ENCODE results near the gene ZNF189.

The ZNF189 gene

DNA sequence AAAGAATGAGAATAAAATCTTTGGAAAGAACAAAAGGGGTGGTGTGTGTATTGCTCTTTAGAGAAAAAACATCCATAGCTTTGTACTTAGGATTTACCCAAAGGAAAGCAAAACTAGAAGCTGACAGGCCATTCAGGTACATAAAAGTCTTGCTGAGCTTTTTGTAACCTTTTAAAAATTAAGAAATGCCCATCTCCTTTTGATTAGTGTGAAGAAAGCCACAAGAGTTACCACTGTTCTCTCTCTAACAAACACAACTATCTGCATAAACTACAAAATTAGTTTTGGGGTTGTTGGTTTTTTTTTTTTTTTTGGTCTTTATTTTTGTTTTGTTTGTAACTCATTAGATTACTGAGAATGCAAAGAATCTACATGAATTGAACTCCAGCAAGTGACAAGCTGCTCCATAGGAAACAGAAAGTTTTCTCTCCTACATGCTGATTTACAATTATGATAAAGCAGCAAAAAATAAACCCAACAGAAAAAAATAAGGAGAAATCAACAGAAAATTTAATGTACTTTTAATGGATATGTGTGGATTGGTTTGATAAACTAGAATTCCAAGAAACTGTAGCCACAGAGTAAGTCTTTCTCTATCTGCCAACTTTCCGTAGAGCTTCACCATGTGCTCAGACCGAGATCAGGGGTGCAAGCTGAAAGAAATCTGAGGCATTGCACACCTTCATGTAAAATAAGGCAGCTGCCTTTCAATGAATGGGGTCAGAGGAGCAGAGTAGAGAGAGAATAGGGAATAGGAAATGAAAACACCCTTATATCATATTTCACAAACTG lies 26.1 kb upstream of the ZNF189 start:
- CTCF ChIA-PET: interaction anchor here (1.2 kb wide), 1 partner anchor 15 kb away, joined by 5 read pairs; no protein-coding TSS in a partner anchor
- POLR2A ChIA-PET: no interaction called here
- TF ChIP-seq L3MBTL2 (conservative IDR thresholded peaks at IDR 0.05) (no peak), BHLHE40 (IDR thresholded peaks at IDR 0.05; ENCODE audit: borderline replicate concordance) (no peak), ZNF384 (IDR thresholded peaks at IDR 0.05) (no peak), SP1 (IDR thresholded peaks at IDR 0.05) (no peak), SUZ12 (IDR thresholded peaks at IDR 0.05) (no peak)
- no peak for DNase-seq (ENCODE audit: extremely low spot score)

- DNase-seq (ENCODE audit: extremely low spot score): no peak
- POLR2A ChIA-PET: no interaction called here
- CTCF ChIA-PET: no interaction called here
- TF ChIP-seq LEF1 (IDR thresholded peaks at IDR 0.05; ENCODE audit: borderline replicate concordance): no peak
Measured at GRCh38 chr9:101375546-101375945, 23.1 kb upstream of the ZNF189 start.

GRCh38 chr9:101376111-101376848 lies 22.4 kb upstream of the ZNF189 start:
- TF ChIP-seq BHLHE40 (IDR thresholded peaks at IDR 0.05; ENCODE audit: borderline replicate concordance) (no peak), ELF4 (IDR thresholded peaks at IDR 0.05) (no peak), NFRKB (IDR thresholded peaks at IDR 0.05) (no peak), FOXM1 (IDR thresholded peaks at IDR 0.05; ENCODE audit: borderline replicate concordance) (no peak), L3MBTL2 (conservative IDR thresholded peaks at IDR 0.05) (no peak), PKNOX1 (IDR thresholded peaks at IDR 0.05) (no peak), ZNF384 (IDR thresholded peaks at IDR 0.05) (no peak), FOXK2 (IDR thresholded peaks at IDR 0.05) (no peak), CTBP1 (IDR thresholded peaks at IDR 0.05; ENCODE audit: borderline replicate concordance) (no peak), ARNT (IDR thresholded peaks at IDR 0.05) (no peak), FOXA1 (IDR thresholded peaks at IDR 0.05) (no peak)
- DNase-seq (ENCODE audit: extremely low spot score): no peak
- ChIA-PET POLR2A (interaction anchor here (1.3 kb wide), 1 partner anchor 22 kb away, joined by 4 read pairs; the partner anchor contains the start of genes MRPL50 and ZNF189), CTCF (no interaction called here)

DNA sequence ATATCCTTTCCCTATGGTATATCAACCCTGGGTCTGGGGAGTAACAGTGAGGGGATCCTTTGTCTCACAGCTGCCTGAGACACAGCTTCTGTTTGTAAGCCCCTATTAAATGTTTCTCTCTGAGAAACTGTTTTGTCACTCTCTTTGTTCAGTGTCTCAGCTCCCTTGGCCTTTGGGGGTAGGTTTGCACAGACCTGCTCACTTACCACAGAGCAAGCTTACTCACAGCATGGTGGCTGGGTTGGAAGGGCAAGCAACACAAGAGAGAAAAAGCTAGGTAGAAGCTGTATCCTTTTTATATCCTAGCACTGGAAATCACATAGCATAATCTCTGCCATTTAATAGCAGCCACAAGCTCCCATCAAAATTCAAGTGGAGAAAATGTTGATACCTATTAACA lies 18.4 kb upstream of the ZNF189 start:
- POLR2A ChIA-PET: no interaction called here
- CTCF ChIA-PET: no interaction called here

GRCh38 chr9:101381118-101381517 lies 17.5 kb upstream of the ZNF189 start:
- DNase-seq (ENCODE audit: extremely low spot score): no peak
- POLR2A ChIA-PET: no interaction called here
- TF ChIP-seq LEF1 (IDR thresholded peaks at IDR 0.05; ENCODE audit: borderline replicate concordance) (no peak), SP1 (IDR thresholded peaks at IDR 0.05) (no peak), PKNOX1 (IDR thresholded peaks at IDR 0.05) (no peak), ELF4 (IDR thresholded peaks at IDR 0.05) (no peak), TARDBP (IDR thresholded peaks at IDR 0.05) (no peak)
- CTCF ChIA-PET: no interaction called here

More for the DNA sequence above, 18.4 kb upstream of the ZNF189 start:
- no peak for TF ChIP-seq ELF4 (IDR thresholded peaks at IDR 0.05)
- no peak for TF ChIP-seq FOXM1 (IDR thresholded peaks at IDR 0.05; ENCODE audit: borderline replicate concordance)
- no peak for TF ChIP-seq FOXK2 (IDR thresholded peaks at IDR 0.05)
- no peak for TF ChIP-seq PKNOX1 (IDR thresholded peaks at IDR 0.05)
- no peak for TF ChIP-seq NFRKB (IDR thresholded peaks at IDR 0.05)
- no peak for TF ChIP-seq ARNT (IDR thresholded peaks at IDR 0.05)
- no peak for TF ChIP-seq ZNF384 (IDR thresholded peaks at IDR 0.05)
- no peak for TF ChIP-seq LEF1 (IDR thresholded peaks at IDR 0.05; ENCODE audit: borderline replicate concordance)
- no peak for TF ChIP-seq SUZ12 (IDR thresholded peaks at IDR 0.05)
- TF ChIP-seq FOXA1 (IDR thresholded peaks at IDR 0.05): no peak
- no peak for TF ChIP-seq TARDBP (IDR thresholded peaks at IDR 0.05)
- no peak for TF ChIP-seq L3MBTL2 (conservative IDR thresholded peaks at IDR 0.05)
- no peak for TF ChIP-seq BHLHE40 (IDR thresholded peaks at IDR 0.05; ENCODE audit: borderline replicate concordance)
- no peak for TF ChIP-seq CTBP1 (IDR thresholded peaks at IDR 0.05; ENCODE audit: borderline replicate concordance)
- TF ChIP-seq SP1 (IDR thresholded peaks at IDR 0.05): no peak
- TF ChIP-seq HDGF (IDR thresholded peaks at IDR 0.05; ENCODE audit: borderline replicate concordance): no peak
- no peak for DNase-seq (ENCODE audit: extremely low spot score)

DNA sequence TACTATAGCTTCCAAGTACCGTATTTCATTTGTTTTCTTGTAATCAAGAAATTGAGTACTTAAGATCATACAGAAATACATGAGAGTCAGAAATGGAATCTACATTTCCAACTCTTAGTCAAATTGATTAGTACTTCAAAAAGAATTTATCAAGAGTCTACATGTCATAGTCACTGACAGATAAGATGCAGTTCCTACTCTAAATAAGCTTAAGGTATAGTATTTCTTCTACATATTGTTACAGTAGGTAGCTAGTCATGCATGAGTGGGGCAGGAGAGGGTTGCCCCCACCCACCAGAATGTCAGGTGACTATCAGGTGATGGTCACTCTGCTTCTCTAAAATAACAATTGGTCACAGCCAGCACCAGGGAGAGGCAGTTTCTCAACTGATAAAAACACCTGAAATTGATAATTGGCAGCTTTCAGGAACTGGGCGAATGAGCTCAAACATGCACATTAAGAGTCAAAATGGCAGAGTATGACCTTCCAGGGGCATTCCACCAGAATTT lies 16.8 kb upstream of the ZNF189 start:
- TF ChIP-seq CTBP1 (IDR thresholded peaks at IDR 0.05; ENCODE audit: borderline replicate concordance): no peak
- TF ChIP-seq NFRKB (IDR thresholded peaks at IDR 0.05): no peak
- CTCF ChIA-PET: no interaction called here
- no peak for DNase-seq (ENCODE audit: extremely low spot score)
- POLR2A ChIA-PET: interaction anchor here (1.3 kb wide), 1 partner anchor 17 kb away, joined by 3 read pairs; the partner anchor contains the start of genes MRPL50 and ZNF189

Measured in HEK293T (cell line).